COR-L47 (cell line): Measurements from ENCODE around the gene SLC25A6.
"Not testable (repeated sequence)": the region's sequence is repeated elsewhere in the genome, so short reads cannot be mapped to it uniquely, and the experiment has no call there.

ENCODE experiments used
- DNase-seq: peaks from one replicate; lab custom pipeline; 2025; lab: John Stamatoyannopoulos, UW

SLC25A6 gene

GRCh38 chrX:1354036-1355019 lies 37.6 kb downstream of the SLC25A6 start:
- no peak for DNase-seq

- no peak for DNase-seq
Measured at GRCh38 chrX:1351981-1352714, 39.8 kb downstream of the SLC25A6 start.

- not testable (repeated sequence) for DNase-seq
Measured at GRCh38 chrX:1349606-1350005, 42.3 kb downstream of the SLC25A6 start.

DNA sequence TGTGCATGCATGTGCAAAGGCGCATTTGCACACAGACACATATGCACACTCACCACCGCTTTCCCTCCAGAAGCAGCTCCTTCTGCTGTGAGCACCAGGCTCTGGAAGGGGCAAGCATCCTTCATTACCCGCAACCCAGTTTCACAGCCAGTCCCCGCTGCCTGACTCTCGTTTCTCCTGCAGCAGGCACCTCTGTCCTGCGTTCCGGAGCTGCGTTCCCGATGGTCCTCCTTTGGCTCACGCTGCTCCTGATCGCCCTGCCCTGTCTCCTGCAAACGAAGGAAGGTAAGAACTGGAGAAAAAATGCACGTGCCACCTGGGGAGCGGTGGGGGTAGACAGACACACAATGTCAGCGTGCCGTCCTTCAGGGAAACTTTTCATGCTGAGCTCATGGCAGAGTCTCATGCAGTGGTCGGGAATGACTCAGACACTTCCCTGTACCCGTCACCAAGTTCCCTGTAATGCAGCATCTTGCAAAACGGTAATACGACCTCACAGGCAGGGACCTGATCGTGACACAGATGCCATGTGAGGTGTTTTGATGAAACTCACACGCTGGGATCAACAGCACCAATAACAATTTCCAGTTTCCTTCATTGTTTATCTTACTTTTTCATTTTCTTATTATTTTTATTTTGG lies 50.2 kb downstream of the SLC25A6 start:
- no peak for DNase-seq

DNA sequence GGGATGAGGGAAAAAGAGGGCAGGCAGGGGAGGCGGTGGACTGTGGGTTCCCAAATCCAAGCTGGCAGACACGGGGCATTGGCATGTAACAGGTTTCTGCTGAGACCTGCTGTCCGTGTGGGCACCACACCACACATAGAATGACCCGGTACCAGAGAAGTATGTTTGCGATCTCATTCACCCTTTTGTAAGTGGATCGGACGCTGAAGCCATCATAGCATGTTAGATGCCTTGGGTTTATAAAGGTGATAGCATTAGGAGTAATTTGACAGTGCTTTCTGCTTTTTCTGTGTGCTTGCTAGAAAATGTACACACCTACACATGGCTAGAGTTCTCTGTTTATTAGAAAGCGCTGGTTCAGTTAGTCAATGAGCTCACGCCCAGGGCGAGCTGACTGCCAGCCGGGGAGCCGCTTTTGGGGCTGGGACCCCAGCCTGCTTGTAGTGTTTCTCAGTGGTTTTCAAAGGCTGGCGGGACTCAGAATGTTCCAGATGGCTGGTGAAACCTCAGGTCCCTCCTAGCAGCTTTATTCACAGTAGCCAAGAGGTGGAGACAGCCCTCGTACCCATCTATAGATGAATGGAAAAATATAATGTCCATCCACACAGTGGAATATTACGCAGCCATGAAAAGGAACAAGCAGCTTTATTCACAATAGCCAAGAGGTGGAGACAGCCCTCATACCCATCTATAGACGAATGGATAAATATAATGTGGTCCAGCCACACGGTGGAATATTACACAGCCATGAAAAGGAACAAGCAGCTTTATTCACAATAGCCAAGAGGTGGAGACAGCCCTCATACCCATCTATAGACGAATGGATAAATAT lies 54.7 kb downstream of the SLC25A6 start:
- DNase-seq: no peak

- no peak for DNase-seq
Measured at GRCh38 chrX:1336331-1336943, 55.5 kb downstream of the SLC25A6 start, which contains the start of gene IL3RA. IL3RA (plus strand) TSS chrX:1336785; CDS start chrX:1341766, 4,981 bp downstream.
